ENCODE data around the gene RPL6.
A peak's percentile ranks its signal among the peaks of the same experiment; 100 is the strongest.

The RPL6 gene

GRCh38 chr12:112375105-112375504 is 34.3 kb downstream of the RPL6 start:
- peak; percentile 23 for DNase-seq

- no peak for DNase-seq
These were observed 35.2 kb downstream of the RPL6 start for GRCh38 chr12:112374166-112374740.

GRCh38 chr12:112370868-112371510 is 38.4 kb downstream of the RPL6 start:
- peak; percentile 31 for DNase-seq

GRCh38 chr12:112370199-112370598 is 39.2 kb downstream of the RPL6 start:
- no peak for DNase-seq

- no peak for DNase-seq
These were observed 40.5 kb downstream of the RPL6 start for GRCh38 chr12:112368856-112369255.

- no peak for DNase-seq
These were observed 41.4 kb downstream of the RPL6 start for GRCh38 chr12:112367965-112368364.

- no peak for DNase-seq
These were observed 47.1 kb downstream of the RPL6 start for GRCh38 chr12:112362310-112362709.

GRCh38 chr12:112361271-112361670 is 48.1 kb downstream of the RPL6 start:
- DNase-seq: no peak

GRCh38 chr12:112359290-112359689 is 50.1 kb downstream of the RPL6 start:
- DNase-seq: no peak

GRCh38 chr12:112357214-112357613 is 52.2 kb downstream of the RPL6 start:
- DNase-seq: no peak
